Renal cortical epithelial cell (primary cell): Measurements from ENCODE around the gene TANGO2. TPM values are rescaled to one million over a fixed set of nuclear protein-coding genes. Genes with fewer than 3 reads are reported as not detected.

Source experiments
- DNase-seq: peaks from one replicate; pipeline ENCODE4 v3.0.0-alpha.2; 2011; ENCODE audit warnings: low read depth
- total RNA-seq: library from RNA; depleted of rRNA; stranded (reverse); fragments of >200 nt; gene quantifications from 2 replicates; pipeline ENCODE4 v1.2.3, GENCODE V29; 2014

TANGO2 gene
- total RNA-seq, 1 donor from 2014 or later, result 34.9 TPM

- no peak for DNase-seq
Observed at GRCh38 chr22:19995611-19996339, 25.1 kb upstream of the TANGO2 start.

- no peak for DNase-seq
Observed at GRCh38 chr22:19996694-19997384, 24.1 kb upstream of the TANGO2 start.

- DNase-seq, result no peak
Observed at GRCh38 chr22:19997561-19998231, 23.2 kb upstream of the TANGO2 start.

GRCh38 chr22:19998232-19998951, 22.5 kb upstream of the TANGO2 start:
- DNase-seq, result no peak

GRCh38 chr22:19998991-19999820, 21.7 kb upstream of the TANGO2 start:
- no peak for DNase-seq

GRCh38 chr22:20000246-20001081, 20.4 kb upstream of the TANGO2 start:
- DNase-seq, result no peak

- no peak for DNase-seq
Observed at GRCh38 chr22:20001082-20001638, 19.8 kb upstream of the TANGO2 start.

- no peak for DNase-seq
Observed at GRCh38 chr22:20002128-20002527, 18.8 kb upstream of the TANGO2 start.

GRCh38 chr22:20002636-20003035, 18.3 kb upstream of the TANGO2 start:
- DNase-seq, result no peak

- no peak for DNase-seq
Observed at GRCh38 chr22:20003304-20003703, 17.6 kb upstream of the TANGO2 start.

- DNase-seq, result no peak
Observed at GRCh38 chr22:20004464-20004863, 16.4 kb upstream of the TANGO2 start.

GRCh38 chr22:20008221-20008995, 12.5 kb upstream of the TANGO2 start:
- DNase-seq, result no peak

GRCh38 chr22:20009018-20009491, 11.9 kb upstream of the TANGO2 start:
- DNase-seq, result no peak

GRCh38 chr22:20009582-20010306, 11.2 kb upstream of the TANGO2 start:
- no peak for DNase-seq

- DNase-seq, result no peak
Observed at GRCh38 chr22:20010307-20011122, 10.4 kb upstream of the TANGO2 start.

GRCh38 chr22:20011123-20011992, 9.6 kb upstream of the TANGO2 start:
- no peak for DNase-seq
